Left colon (tissue), 2 donors: ENCODE data around the gene ISG20. TPM values are rescaled to one million over a fixed set of nuclear protein-coding genes. Genes with fewer than 3 reads are reported as not detected.
"Not testable (repeated sequence)": the region's sequence is repeated elsewhere in the genome, so short reads cannot be mapped to it uniquely, and the experiment has no call there.

ENCODE experiments used
- ATAC-seq: fragments of 200-7000 bp; cut with Tn5 transposase; one replicate; pipeline ENCODE4 v1.9.1; 2020; ENCODE audit warnings: mild to moderate bottlenecking, moderate library complexity
- DNase-seq, 2 donors: peaks; one replicate each; pipeline ENCODE4 v3.0.0-alpha.2; 2020
- intact Hi-C, 2 donors: fragments of 100-400 bp; cut with DNase I in 1 of 2; cut with micrococcal nuclease in 1 of 2; formaldehyde crosslinking; loops; one replicate each; pipeline versions ENCODE4 v1.11.2 to v1.14.0; 2022; cut with DNase I, micrococcal nuclease
- total RNA-seq, 2 donors: library from RNA; stranded (reverse); fragmentation: NEBNext Ultra II Directional; extraction: Animal tissue kit (Norgen Biotek cat#: 25700); gene quantifications; one replicate each; pipeline ENCODE4 v1.2.1, GENCODE V29; 2021
- donor health status: DM: no; HTN: no; CAD: no.
- donor health status: DM: yes; HTN: yes; CAD: no.

Gene ISG20
- total RNA-seq, 2 donors from 2014 or later, result 46.2 to 85.5 TPM

DNA sequence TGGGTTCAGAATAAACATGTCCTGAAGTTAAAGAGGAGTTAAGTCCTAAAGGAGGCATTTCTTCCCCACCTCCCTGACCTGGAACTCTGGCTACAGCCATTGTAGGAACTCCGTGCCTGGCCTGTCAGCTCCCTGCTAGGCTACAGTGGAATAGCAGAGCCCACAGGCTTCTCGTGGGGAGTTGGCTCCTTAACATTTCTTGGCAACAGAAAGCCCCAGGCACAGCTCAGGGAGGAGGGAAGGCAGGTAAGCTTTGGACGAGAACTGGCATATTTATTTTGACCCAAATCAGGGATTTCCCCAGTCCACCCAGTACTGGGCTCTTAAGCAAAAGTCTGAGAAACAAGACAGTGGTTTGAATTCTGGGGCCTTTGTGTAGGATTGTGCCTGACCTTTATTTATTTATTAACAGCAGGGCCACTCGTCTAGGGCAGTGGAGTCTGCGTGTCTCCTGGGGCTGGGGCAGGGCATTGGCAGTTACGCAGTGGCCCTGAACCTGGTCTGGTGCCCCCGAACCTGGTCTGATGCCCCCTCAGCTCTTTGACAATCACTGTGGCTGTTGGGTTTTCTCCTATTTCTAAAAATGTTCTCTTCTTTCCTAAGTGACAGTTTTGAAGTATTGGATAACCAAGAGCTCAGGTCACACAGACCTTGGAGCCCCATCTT lies 7.9 kb upstream of the ISG20 start:
- DNase-seq (no peak), ATAC-seq (no peak)
- intact Hi-C loops, result no loop called here

- ATAC-seq (no peak), DNase-seq (no peak)
- intact Hi-C loops, result no loop called here
Measured at GRCh38 chr15:88631464-88632028, 7.3 kb upstream of the ISG20 start.

DNA sequence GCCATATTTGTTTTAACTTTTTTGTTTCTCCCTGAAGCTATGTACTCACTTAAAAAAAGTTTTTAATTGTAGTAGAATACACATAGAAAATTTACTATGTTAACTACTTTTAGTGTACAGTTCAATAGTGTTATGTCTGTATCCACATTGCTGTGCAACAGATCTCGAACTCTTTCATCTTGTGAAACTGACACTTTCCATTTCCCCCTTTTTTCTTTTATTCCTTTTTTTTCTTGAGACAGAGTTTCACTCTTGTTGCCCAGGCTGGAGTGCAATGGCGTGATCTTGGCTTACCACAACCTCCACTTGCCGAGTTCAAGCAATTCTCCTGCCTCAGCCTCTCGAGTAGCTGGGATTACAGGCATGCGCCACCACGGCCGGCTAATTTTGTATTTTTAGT lies 6.0 kb upstream of the ISG20 start:
- intact Hi-C loops, ATAC-seq, DNase-seq: not testable (repeated sequence)

GRCh38 chr15:88634449-88634848 lies 4.4 kb upstream of the ISG20 start:
- no peak for DNase-seq
- intact Hi-C loops, result no loop called here
- no peak for ATAC-seq

DNA sequence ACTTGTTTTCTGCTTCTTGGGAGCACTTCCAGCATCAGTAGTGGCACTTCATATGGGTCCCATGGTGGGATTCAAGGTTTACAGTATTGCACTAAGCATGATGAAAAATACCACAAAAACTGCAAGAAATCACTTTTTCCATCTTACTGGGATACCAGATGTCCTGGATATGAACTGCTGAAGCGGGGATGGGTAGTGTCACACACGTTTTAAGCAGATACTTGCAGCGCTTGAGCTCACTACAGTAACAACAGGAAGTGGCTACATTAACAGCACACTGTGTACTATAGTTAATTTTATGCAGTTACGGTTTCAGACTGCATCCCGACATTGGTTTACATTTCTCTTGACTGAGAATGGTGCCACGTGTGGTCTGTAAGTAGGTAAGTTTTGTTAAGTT lies 3.5 kb upstream of the ISG20 start:
- no peak for DNase-seq
- no peak for ATAC-seq
- intact Hi-C loops, result no loop called here

- peak; percentile 24 for ATAC-seq
- intact Hi-C loops, result no loop called here
- peak; percentile 61 to 67 for DNase-seq
Measured at GRCh38 chr15:88636050-88636449, 2.8 kb upstream of the ISG20 start.

DNA sequence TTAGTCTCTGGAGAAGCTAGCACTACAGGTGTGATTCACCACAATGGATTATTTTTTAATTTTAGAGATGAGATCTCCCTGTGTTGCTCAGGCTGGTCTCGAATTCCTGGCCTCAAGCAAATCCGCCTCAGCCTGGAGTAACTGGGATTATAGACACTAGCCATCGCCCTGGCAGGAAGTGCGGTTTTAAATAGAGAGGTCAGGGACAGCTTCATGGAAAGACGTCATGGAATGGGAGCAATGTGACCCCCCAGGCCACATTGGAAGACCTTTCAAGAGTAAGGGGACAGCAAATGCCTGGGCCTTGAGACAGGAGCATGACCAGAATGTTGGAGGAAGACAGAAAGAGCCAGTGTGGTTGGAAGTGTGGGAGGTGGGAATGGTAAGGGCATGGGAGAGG lies 2.2 kb upstream of the ISG20 start:
- intact Hi-C loops, result no loop called here
- no peak for ATAC-seq
- no peak for DNase-seq

DNA sequence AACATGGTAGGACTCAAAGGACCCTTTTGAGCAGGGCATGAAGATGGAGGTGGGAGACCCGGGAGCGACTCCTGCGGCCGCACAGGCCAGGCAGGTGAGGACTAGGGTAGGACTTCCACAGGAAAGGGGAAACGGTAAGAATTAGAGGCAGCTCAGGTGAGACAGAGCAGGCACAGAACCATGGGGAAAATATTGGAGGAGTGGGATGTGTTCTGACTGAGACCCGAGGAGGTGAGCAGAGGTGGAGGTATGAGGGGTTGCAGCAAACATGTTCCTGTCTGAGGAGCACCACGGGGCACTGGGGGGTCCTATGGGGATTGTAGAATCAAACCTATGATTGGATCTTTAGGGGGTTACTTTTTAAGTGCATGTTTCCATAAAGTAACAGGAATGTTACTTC lies 1.4 kb upstream of the ISG20 start:
- intact Hi-C loops, result no loop called here
- ATAC-seq, result no peak
- no peak for DNase-seq

GRCh38 chr15:88637841-88638625 lies 783 bp upstream of the ISG20 start:
- ATAC-seq (peak; percentile 29), DNase-seq (peak in 1 of 2 donors; percentile 53)
- intact Hi-C loops, result no loop called here

- intact Hi-C loops, result no loop called here
- ATAC-seq (no peak), DNase-seq (no peak)
Measured at GRCh38 chr15:88641959-88642452, 3.2 kb downstream of the ISG20 start.

- DNase-seq, ATAC-seq, intact Hi-C loops: not testable (repeated sequence)
Measured at GRCh38 chr15:88642514-88642913, 3.7 kb downstream of the ISG20 start.

GRCh38 chr15:88644741-88645140 lies 5.9 kb downstream of the ISG20 start:
- peak in 1 of 2 donors; percentile 2 for DNase-seq

GRCh38 chr15:88645171-88646087 lies 6.6 kb downstream of the ISG20 start:
- DNase-seq (peak in 1 of 2 donors; percentile 4), ATAC-seq (no peak)
- intact Hi-C loops, result no loop called here

More at GRCh38 chr15:88644741-88645140, 5.9 kb downstream of the ISG20 start:
- no peak for ATAC-seq
- intact Hi-C loops, result no loop called here

DNA sequence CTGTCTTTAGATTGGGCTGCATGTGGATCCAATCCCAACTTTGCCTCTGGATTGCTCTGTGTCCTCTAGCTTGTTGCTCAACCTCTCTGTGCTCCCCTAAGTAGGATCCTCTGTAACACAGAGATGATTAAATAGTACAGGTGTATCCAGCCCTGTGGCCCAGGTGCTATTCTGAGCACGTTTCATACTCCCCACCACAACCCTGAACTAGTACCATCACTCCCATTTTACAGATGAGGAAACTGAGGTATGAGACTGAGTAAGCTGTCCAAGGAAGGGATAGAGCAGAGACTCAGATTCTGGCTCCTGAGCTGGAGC lies 7.2 kb downstream of the ISG20 start:
- ATAC-seq, result no peak
- DNase-seq, result no peak
- intact Hi-C loops, result no loop called here

DNA sequence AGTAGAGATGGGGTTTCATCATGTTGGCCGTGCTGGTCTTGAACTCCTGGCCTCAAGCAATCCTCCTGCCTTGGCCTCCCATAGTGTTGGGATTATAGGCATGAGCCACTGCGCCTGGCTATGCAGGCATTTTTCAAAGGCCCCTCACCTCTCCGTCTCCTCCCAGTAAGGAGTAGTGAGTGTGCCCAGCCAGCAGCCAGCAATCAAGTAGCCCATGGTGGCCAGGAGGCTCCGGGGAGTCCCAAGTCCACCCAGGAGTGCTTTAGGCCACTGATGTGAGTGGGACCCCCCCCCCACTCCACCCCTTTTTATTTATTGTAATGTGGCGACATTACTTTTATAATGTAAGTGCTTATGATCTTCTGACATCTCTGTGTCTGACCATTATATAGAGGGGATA lies 8.1 kb downstream of the ISG20 start:
- no peak for ATAC-seq
- intact Hi-C loops, result no loop called here

DNA sequence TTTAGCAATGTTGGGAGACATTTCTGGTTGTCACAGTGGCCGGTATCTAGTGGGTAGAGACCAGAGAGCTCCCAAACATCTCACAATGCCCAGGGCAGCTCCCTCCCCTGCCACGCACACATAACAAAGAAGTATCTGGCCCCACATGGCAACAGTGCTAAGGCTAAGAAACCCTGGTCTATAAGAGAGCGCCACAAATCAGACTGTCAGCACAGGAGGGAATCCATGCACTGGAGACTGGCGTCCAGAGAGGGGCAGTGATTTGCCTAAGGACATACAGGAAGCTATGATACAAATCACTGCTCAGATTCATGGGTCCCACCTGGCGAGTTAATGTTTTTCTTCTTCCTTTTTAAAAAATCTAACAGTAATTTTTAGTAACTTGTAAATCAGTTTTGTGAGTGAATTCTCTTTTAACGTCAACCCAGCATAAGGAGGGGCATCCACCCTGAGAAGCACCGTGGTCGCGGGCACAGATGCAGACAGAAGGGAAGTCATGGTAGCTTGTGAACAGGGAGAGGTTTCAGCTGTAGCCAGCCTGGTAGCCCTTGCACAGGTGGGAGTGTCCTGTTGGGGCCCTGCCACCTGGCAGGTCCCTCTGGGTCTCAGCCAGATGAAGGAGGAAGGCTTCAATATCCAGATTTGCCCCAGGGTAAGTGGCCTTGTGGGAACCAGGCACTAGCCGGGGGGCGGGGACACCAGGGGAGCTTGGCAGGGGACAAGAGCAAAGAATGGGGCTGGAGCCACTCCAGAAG lies 8.7 kb downstream of the ISG20 start:
- DNase-seq (peak in 1 of 2 donors; percentile 42), ATAC-seq (peak; percentile 52)
- intact Hi-C loops, result no loop called here

More for the DNA sequence above, 8.1 kb downstream of the ISG20 start:
- DNase-seq, result peak in 1 of 2 donors; percentile 4

DNA sequence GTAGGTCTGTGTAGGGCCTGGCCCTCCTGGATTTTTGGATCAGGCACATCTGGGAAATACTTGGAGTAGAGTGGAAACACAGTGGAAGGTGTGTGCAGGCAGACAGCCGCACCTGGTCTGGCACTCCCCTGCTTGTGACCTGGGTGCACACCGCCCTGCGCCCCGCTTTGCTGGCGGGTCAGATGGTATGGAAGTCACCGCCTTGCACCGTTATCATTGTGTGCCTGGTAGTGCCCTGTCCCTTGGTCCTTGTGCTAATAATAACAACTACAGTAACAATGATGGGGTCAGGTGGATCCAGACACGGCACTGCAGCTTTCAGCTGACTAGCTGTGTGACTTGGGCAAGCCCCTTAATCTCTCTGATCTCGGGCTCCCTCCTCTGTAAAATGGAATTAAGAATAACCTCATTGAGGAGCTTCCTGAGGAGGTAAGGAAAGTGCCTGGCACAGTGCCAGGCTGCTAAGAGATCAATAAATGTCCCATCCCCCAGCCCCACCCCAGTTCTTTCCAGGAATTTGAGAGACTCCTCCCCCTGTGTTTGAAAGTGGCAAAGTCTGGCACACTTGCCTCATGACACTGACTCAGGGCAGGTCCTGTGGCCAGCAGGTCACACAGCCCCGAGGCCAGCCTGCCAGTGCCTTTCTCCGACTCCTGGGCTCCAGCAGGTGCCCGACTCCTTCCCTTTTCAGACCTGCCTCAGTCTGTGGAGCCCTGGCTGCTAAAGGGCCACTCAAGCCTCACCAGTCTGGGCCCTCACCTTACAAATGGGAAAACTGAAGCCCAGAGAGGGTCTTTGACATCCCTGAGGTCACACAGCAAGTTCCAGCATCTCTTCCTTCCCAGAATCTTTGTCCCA lies 9.8 kb downstream of the ISG20 start:
- ATAC-seq (peak; percentile 90), DNase-seq (peak; percentile 74)
- intact Hi-C loops, result no loop called here
